Measurements from ENCODE around the gene KIF11. TPM values are rescaled to one million over a fixed set of nuclear protein-coding genes. Genes with fewer than 3 reads are reported as not detected.

The KIF11 gene
- total RNA-seq, 1 donor from 2014 or later: not detected

- no peak overlapping the region for H3K27ac ChIP-seq
- H3K36me3 ChIP-seq: no peaks in the 10 kb centered on the region
- no peak for DNase-seq (ENCODE audit: low spot score in 2 of 2)
- no peak for TF ChIP-seq CTCF (IDR thresholded peaks at IDR 0.05)
- H3K27me3 ChIP-seq: no peaks in the 10 kb centered on the region
- no peaks in the 10 kb centered on the region for H3K4me1 ChIP-seq
- intact Hi-C loops (cut with DNase I): no loop called here
- H3K9me3 ChIP-seq: peaks cover 10 to 31% of the 10 kb centered on the region in 2 donors
- no peak overlapping the region for H3K4me3 ChIP-seq
These were observed 69.9 kb downstream of the KIF11 start for GRCh38 chr10:92662848-92663247.

GRCh38 chr10:92664322-92664721 is 71.4 kb downstream of the KIF11 start:
- H3K27ac ChIP-seq: no peak overlapping the region
- no peaks in the 10 kb centered on the region for H3K36me3 ChIP-seq
- H3K4me1 ChIP-seq: no peaks in the 10 kb centered on the region
- intact Hi-C loops (cut with DNase I): no loop called here
- peaks cover 10 to 32% of the 10 kb centered on the region in 2 donors for H3K9me3 ChIP-seq
- DNase-seq (ENCODE audit: low spot score in 2 of 2): no peak
- no peak for TF ChIP-seq CTCF (IDR thresholded peaks at IDR 0.05)
- no peak overlapping the region for H3K4me3 ChIP-seq
- H3K27me3 ChIP-seq: no peaks in the 10 kb centered on the region

- Histone ChIP-seq H3K27me3 (no peaks in the 10 kb centered on the region), H3K27ac (no peak overlapping the region), H3K4me1 (no peaks in the 10 kb centered on the region), H3K4me3 (no peak overlapping the region), H3K9me3 (peaks cover 10 to 27% of the 10 kb centered on the region in 2 donors), H3K36me3 (no peaks in the 10 kb centered on the region)
- TF ChIP-seq CTCF (IDR thresholded peaks at IDR 0.05): no peak
- intact Hi-C loops (cut with DNase I): no loop called here
- DNase-seq (ENCODE audit: low spot score in 2 of 2): no peak
These were observed 74.1 kb downstream of the KIF11 start for GRCh38 chr10:92667078-92667477.

- no peak overlapping the region for H3K4me3 ChIP-seq
- H3K4me1 ChIP-seq: no peaks in the 10 kb centered on the region
- H3K27me3 ChIP-seq: no peaks in the 10 kb centered on the region
- TF ChIP-seq CTCF (IDR thresholded peaks at IDR 0.05): no peak
- no peak overlapping the region for H3K27ac ChIP-seq
- intact Hi-C loops (cut with DNase I): no loop called here
- H3K9me3 ChIP-seq: no peaks in the 10 kb centered on the region
- DNase-seq (ENCODE audit: low spot score in 2 of 2): no peak
- no peaks in the 10 kb centered on the region for H3K36me3 ChIP-seq
These were observed 84.8 kb downstream of the KIF11 start for GRCh38 chr10:92677708-92678107.

- Histone ChIP-seq H3K4me3 (no peak overlapping the region), H3K9me3 (no peaks in the 10 kb centered on the region), H3K27ac (no peak overlapping the region), H3K36me3 (no peaks in the 10 kb centered on the region), H3K4me1 (no peaks in the 10 kb centered on the region), H3K27me3 (no peaks in the 10 kb centered on the region)
- intact Hi-C loops (cut with DNase I): no loop called here
- TF ChIP-seq CTCF (IDR thresholded peaks at IDR 0.05): no peak
- no peak for DNase-seq (ENCODE audit: low spot score in 2 of 2)
These were observed 85.3 kb downstream of the KIF11 start for GRCh38 chr10:92678206-92678605.

GRCh38 chr10:92681306-92681834 is 88.4 kb downstream of the KIF11 start:
- Histone ChIP-seq H3K4me1 (no peaks in the 10 kb centered on the region), H3K36me3 (no peaks in the 10 kb centered on the region), H3K27ac (no peak overlapping the region), H3K9me3 (peaks cover 0 to 9% of the 10 kb centered on the region in 2 donors), H3K4me3 (no peak overlapping the region), H3K27me3 (no peaks in the 10 kb centered on the region)
- intact Hi-C loops (cut with DNase I): no loop called here
- no peak for TF ChIP-seq CTCF (IDR thresholded peaks at IDR 0.05)
- no peak for DNase-seq (ENCODE audit: low spot score in 2 of 2)

Measured in ascending aorta (tissue), 2 donors.